Keratinocyte (primary cell): Measurements from ENCODE around the gene ABCC6.

Experiments
- CTCF ChIP-seq, 3 experiments: IDR thresholded peaks in 1 of 3; conservative IDR thresholded peaks in 1 of 3; optimal IDR thresholded peaks in 1 of 3; 2 replicates in 2 of 3; 3 replicates in 1 of 3; pipeline versions ENCODE3 to v1.5.1; 2011; ENCODE audit warnings: low read length in 3 of 3, mild to moderate bottlenecking in 3 of 3, moderate library complexity in 2 of 3, control low read depth in 1 of 3, inconsistent platforms in 1 of 3; ENCODE audit not compliant: insufficient read depth in 2 of 3; ENCODE audit errors: extremely low read depth in 1 of 3
- EZH2 ChIP-seq: IDR thresholded peaks from one replicate; pipeline ENCODE4 v1.6.1; 2012; ENCODE audit warnings: inconsistent platforms, mild to moderate bottlenecking, low read length, moderate library complexity

- TF ChIP-seq CTCF (optimal IDR thresholded peaks at IDR 0.05 in 1 of 3, IDR thresholded peaks at IDR 0.05 in 1 of 3, conservative IDR thresholded peaks at IDR 0.05 in 1 of 3; ENCODE audit: extremely low read depth in 1 of 3, insufficient read depth in 2 of 3, low read length in 3 of 3): no peak
- no peak for TF ChIP-seq EZH2
Measured at GRCh38 chr16:16149710-16150116, 73.6 kb downstream of the ABCC6 start.
